A549 (cell line): ENCODE results near the gene CFAP410. TPM values are rescaled to one million over a fixed set of nuclear protein-coding genes. Genes with fewer than 3 reads are reported as not detected.
"Not testable (repeated sequence)": the region's sequence is repeated elsewhere in the genome, so short reads cannot be mapped to it uniquely, and the experiment has no call there.

Source experiments
- ATAC-seq, 2 experiments: fragments of 200-7000 bp in 1 of 2; fragments of >200 bp in 1 of 2; cut with Nextera tagmentation in 1 of 2; cut with Tn5 transposase in 1 of 2; 3 replicates each; pipeline versions ENCODE4 v1.8.0 to v1.9.1; 2018 to 2020; ENCODE audit warnings: mild to moderate bottlenecking in 1 of 2, moderate library complexity in 1 of 2
- CTCF ChIA-PET: fragments of 300-600 bp; sonication (Branson Sonifier 250); formaldehyde crosslinking; extraction: SDS; loops from one replicate; lab custom pipeline; 2021; ENCODE audit warnings: antibody characterized with exemption, inconsistent platforms; lab: Yijun Ruan, JAX
- POLR2A ChIA-PET: fragments of 350-600 bp; formaldehyde crosslinking; extraction: SDS; loops from one replicate; lab custom pipeline; 2021; ENCODE audit warnings: antibody characterized with exemption, inconsistent platforms; lab: Yijun Ruan, JAX
- DNase-seq, 2 experiments: peaks; one replicate each; pipeline versions ENCODE4 v3.0.0 to v3.0.0-alpha.2; 2011 to 2016; ENCODE audit warnings: low read depth in 1 of 2, low spot score in 1 of 2
- FAIRE-seq: peaks from 2 replicates; lab custom pipeline; 2011; peaks lifted over from hg19 to GRCh38; lab: Jason Lieb, UNC
- H3K27ac ChIP-seq, 2 experiments: fragments of >200 bp; sonication (Bioruptor Twin); formaldehyde crosslinking; 3 replicates each; pipeline ENCODE4 v1.5.1; 2016 to 2017
- H3K4me1 ChIP-seq: fragments of >200 bp; sonication (Bioruptor Twin); formaldehyde crosslinking; 3 replicates; pipeline ENCODE4 v1.6.1; 2016
- H3K4me2 ChIP-seq: fragments of >200 bp; sonication (Bioruptor Twin); formaldehyde crosslinking; 3 replicates; pipeline ENCODE4 v1.6.1; 2016
- H3K4me3 ChIP-seq: fragments of >200 bp; sonication (Bioruptor Twin); formaldehyde crosslinking; 3 replicates; pipeline ENCODE4 v1.5.1; 2016
- H3K9me3 ChIP-seq: fragments of >200 bp; sonication (Bioruptor Twin); formaldehyde crosslinking; 3 replicates; pipeline ENCODE4 v1.6.1; 2016
- CHD2 ChIP-seq: fragments of 150-350 bp; IDR thresholded peaks from 2 replicates; pipeline ENCODE4 v1.6.1; 2014; ENCODE audit warnings: low read length; ENCODE audit not compliant: partially characterized antibody
- ESRRA ChIP-seq: fragments of 150-350 bp; IDR thresholded peaks from 2 replicates; pipeline ENCODE4 v1.6.1; 2014; ENCODE audit warnings: mild to moderate bottlenecking, low read length, borderline replicate concordance
- FOSL2 ChIP-seq, 2 experiments: fragments of 450-650 bp in 1 of 2; fragments of >200 bp in 1 of 2; sonication (Bioruptor Twin) in 1 of 2; formaldehyde crosslinking; IDR thresholded peaks; 2 replicates each; pipeline versions ENCODE4 v1.5.0 to v1.6.1; 2016 to 2020; ENCODE audit warnings: mild to moderate bottlenecking in 1 of 2, moderate library complexity in 1 of 2
- HDAC2 ChIP-seq: fragments of 200-600 bp; sonication (generic); IDR thresholded peaks from 2 replicates; pipeline ENCODE4 v1.6.1; 2016
- MAFK ChIP-seq: fragments of 450-650 bp; IDR thresholded peaks from 2 replicates; pipeline ENCODE4 v1.6.1; 2014; ENCODE audit not compliant: partially characterized antibody
- RAD21 ChIP-seq, 2 experiments: fragments of >200 bp in 1 of 2; sonication (Bioruptor Twin) in 1 of 2; formaldehyde crosslinking in 1 of 2; IDR thresholded peaks in 1 of 2; conservative IDR thresholded peaks in 1 of 2; 2 replicates in 1 of 2; 3 replicates in 1 of 2; pipeline ENCODE4 v1.6.1; 2012 to 2018; ENCODE audit warnings: inconsistent platforms in 1 of 2
- RCOR1 ChIP-seq: fragments of 150-350 bp; IDR thresholded peaks from 2 replicates; pipeline ENCODE4 v1.6.1; 2014; ENCODE audit warnings: antibody characterized with exemption, low read length, low read depth
- SREBF2 ChIP-seq: fragments of 450-650 bp; IDR thresholded peaks from 2 replicates; pipeline ENCODE4 v1.6.1; 2014; ENCODE audit warnings: mild to moderate bottlenecking, moderate library complexity
- TFCP2L1 ChIP-seq: fragments of 250-450 bp; sonication (Bioruptor Pico); IDR thresholded peaks from 2 replicates; pipeline ENCODE4 v1.5.0; 2021; ENCODE audit warnings: mild to moderate bottlenecking
- ZC3H11A ChIP-seq: fragments of 450-650 bp; IDR thresholded peaks from 2 replicates; pipeline ENCODE4 v1.6.1; 2014; ENCODE audit warnings: antibody characterized with exemption, mild to moderate bottlenecking
- WGBS: methylation state at CpG from one replicate; pipeline ENCODE4 v1.1.6; 2017; ENCODE audit errors: missing lambda C conversion rate; 5-methylcytosine and 5-hydroxymethylcytosine counted together
- polyA plus RNA-seq, 4 experiments: library from polyadenylated mRNA; depleted of rRNA in 3 of 4; stranded (reverse); fragments of >200 nt; fragmentation: RNase III in 1 of 4; extraction: RNeasy Plus Mini Kit Qiagen cat#74134 plus additional on column Dnase treatment in 1 of 4; gene quantifications; 2 replicates in 3 of 4; 3 replicates in 1 of 4; pipeline ENCODE4 v1.2.3, GENCODE V29; 2011 to 2017
- TF ChIP-seq, protein P1 (sequence below): IDR thresholded peaks from 2 replicates; pipeline ENCODE4 v1.6.1; 2012
- TF ChIP-seq, protein P2 (sequence below): fragments of 150-350 bp; IDR thresholded peaks from 2 replicates; pipeline ENCODE4 v1.6.1; 2014; ENCODE audit warnings: low read depth, mild to moderate bottlenecking, low read length

Gene CFAP410
- polyA plus RNA-seq, 2 of the 4 experiments (the other 2 are of a cell fraction) = 3.2 to 7.1 TPM

DNA sequence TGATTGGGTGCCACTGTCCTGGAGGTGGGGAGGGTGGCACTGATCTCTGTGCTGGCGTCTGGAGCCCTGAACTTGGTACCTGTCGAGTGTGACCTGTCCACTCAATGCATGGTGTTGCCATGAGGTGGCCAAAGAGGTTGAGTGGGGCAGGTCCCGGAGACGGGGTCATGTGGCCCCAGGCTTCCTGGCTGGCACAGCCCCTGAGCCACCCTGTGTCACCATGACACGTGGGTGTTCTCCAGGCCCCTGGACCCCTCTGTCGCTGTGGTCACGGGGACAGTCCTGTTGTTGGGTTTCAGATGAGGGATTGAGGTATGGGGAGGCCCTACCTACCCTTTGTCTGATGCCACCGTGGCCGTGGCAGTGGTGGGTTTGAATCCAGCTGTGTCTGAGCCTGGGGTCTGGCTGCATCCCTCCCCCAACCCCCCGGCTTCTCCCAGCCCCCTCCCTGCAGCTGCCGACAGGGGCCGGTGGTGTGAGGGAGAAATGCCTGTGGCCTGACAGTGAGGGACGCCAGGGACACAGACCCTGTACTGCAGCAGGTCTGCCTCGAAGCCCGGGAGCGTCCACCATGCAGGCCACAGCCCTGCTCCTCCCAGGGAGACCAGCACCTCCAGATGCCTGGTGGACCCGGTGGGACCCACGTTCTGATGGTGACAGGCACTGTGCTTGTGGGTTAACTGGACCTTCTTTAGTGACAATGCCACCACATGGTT lies 26.2 kb upstream of the CFAP410 start:
- Histone ChIP-seq H3K4me1 (peaks cover 4% of the 10 kb centered on the region; the same call in 1 of the 3 replicates), H3K4me3 (no peak overlapping the region), H3K27ac (no peak overlapping the region)
- ChIA-PET CTCF (interaction anchor here (0.7 kb wide), 1 partner anchor 114 kb away, joined by 3 read pairs; no protein-coding TSS in a partner anchor), POLR2A (no interaction called here)
- no peak for FAIRE-seq
- TF ChIP-seq ZC3H11A (no peak), RAD21 (conservative IDR thresholded peaks at IDR 0.05 in 1 of 2, IDR thresholded peaks at IDR 0.05 in 1 of 2) (no peak)
- TF ChIP-seq, protein P1, sequence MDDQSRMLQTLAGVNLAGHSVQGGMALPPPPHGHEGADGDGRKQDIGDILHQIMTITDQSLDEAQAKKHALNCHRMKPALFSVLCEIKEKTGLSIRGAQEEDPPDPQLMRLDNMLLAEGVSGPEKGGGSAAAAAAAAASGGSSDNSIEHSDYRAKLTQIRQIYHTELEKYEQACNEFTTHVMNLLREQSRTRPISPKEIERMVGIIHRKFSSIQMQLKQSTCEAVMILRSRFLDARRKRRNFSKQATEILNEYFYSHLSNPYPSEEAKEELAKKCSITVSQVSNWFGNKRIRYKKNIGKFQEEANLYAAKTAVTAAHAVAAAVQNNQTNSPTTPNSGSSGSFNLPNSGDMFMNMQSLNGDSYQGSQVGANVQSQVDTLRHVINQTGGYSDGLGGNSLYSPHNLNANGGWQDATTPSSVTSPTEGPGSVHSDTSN = no peak
- TF ChIP-seq, all 56 proteins: peak for 0
- no peaks in the 10 kb centered on the region for H3K9me3 ChIP-seq
- WGBS = no CpG with 5 or more reads among the region's 18 CpGs
- DNase-seq (no peak), ATAC-seq (no peak)
- no peak overlapping the region for H3K4me2 ChIP-seq

DNA sequence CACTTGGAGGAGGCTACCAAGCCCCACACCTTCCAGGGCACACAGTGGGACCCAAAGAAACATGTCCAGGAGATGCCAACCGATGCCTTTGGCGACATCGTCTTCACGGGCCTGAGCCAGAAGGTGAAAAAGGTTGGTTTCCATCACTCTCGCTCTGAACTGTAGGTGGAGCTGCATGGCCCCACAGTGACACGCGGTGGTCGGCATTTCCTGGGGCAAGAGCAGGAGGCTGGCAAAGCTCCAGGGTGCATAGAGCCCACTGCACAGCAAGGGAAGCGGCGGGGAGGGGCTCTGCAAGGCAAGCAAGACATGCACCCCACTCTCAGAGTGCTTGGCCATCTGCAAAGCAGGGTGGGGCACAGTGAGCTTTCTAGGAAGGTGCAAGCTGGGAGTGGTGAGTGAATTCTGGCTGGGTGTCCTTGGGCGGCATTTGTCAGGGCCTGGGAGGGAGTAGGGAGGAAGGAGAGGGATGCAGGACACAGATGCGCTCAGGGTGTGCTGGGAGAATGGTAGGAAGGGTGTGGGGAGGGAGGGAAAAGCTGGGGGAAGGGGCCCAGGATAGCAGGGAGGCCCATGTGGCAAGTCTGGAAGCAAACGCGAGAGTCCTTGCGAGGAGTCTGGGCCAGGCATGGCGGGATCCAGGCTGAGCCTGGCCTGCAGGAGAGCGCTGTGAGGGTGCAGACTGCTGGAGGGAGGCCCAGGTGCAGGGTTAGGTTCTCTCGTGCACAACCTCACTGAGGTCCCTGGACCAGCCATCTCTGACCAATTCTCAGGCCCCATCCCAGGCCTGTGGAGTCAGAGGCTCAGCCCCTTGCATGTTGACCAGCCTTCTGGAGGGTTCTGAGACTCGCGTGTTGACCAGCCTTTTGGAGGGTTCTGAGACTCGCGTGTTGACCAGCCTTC lies 25.2 kb upstream of the CFAP410 start:
- Histone ChIP-seq H3K4me1 (0 out of 3 replicates have a peak, but pooled peaks cover 4% of the 10 kb centered on the region), H3K9me3 (no peaks in the 10 kb centered on the region), H3K4me2 (no peak overlapping the region), H3K27ac (no peak overlapping the region), H3K4me3 (no peak overlapping the region)
- CTCF ChIA-PET = interaction anchor here (0.6 kb wide), 1 partner anchor 1914 kb away, joined by 3 read pairs; no protein-coding TSS in a partner anchor
- DNase-seq = no peak
- TF ChIP-seq HDAC2 (no peak), SREBF2 (no peak), CHD2 (no peak), FOSL2 (IDR thresholded peaks at IDR 0.05) (no peak), FOSL2 (CRISPR knock-in tag; IDR thresholded peaks at IDR 0.05) (no peak)
- 67% methylated on average over 12 of the region's 22 CpGs for WGBS
- POLR2A ChIA-PET = no interaction called here
- FAIRE-seq = no peak
- ATAC-seq = no peak

DNA sequence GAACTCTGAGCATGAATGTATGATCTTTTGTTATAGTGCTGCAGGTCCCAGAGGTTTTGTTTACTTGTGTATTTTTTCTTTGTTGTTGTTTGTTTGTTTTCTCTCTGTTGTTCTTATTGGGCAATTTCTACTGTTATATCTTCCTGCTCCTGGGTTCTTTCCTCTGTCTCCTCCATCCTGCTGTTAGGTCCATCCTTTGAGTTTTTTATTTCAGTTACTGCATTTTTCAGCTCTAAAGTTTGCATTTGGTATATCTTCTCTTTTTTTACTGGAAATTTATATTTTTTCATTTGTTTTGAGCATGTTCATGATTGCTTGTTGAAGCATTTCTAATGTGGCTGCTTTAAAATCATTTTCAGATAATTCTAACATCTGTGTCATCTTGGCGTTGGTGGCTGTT lies 24.1 kb upstream of the CFAP410 start:
- no peak for FAIRE-seq

DNA sequence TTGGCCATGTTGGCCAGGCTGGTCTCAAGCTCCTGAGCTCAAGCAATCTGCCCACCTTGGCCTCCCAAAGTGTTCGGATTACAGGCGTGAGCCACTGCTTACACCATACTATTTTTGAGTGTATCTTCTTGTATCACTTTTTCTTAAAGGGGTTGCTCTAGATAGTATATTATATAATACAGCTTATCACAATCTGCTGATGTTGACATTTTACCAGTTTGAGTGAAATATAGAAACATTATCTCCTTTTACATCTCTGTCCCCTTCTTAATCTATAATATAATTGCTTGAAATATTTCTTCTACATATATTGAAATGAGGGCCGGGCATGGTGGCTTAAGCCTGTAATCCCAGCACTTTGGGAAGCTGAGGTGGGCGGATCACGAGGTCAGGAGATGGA lies 22.7 kb upstream of the CFAP410 start:
- FAIRE-seq, H3K4me1 ChIP-seq, H3K4me3 ChIP-seq, H3K27ac ChIP-seq, DNase-seq, ATAC-seq, CTCF ChIA-PET, H3K4me2 ChIP-seq, POLR2A ChIA-PET, H3K9me3 ChIP-seq: not testable (repeated sequence)
- WGBS = 46% methylated on average over 5 of the region's 5 CpGs
- TF ChIP-seq MAFK = peak; percentile 60

More for the DNA sequence above, 24.1 kb upstream of the CFAP410 start:
- Histone ChIP-seq H3K4me2 (no peak overlapping the region), H3K9me3 (no peaks in the 10 kb centered on the region), H3K27ac (no peak overlapping the region), H3K4me1 (no peaks in the 10 kb centered on the region), H3K4me3 (no peak overlapping the region)
- no peak for TF ChIP-seq ESRRA
- TF ChIP-seq, protein P2, sequence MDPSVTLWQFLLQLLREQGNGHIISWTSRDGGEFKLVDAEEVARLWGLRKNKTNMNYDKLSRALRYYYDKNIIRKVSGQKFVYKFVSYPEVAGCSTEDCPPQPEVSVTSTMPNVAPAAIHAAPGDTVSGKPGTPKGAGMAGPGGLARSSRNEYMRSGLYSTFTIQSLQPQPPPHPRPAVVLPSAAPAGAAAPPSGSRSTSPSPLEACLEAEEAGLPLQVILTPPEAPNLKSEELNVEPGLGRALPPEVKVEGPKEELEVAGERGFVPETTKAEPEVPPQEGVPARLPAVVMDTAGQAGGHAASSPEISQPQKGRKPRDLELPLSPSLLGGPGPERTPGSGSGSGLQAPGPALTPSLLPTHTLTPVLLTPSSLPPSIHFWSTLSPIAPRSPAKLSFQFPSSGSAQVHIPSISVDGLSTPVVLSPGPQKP = no peak
- no peak for TF ChIP-seq TFCP2L1
- TF ChIP-seq RCOR1 = no peak
- WGBS = 15% methylated on average over 1 of the region's 1 CpG
- ATAC-seq (no peak), DNase-seq (no peak)
- CTCF ChIA-PET = no interaction called here
- POLR2A ChIA-PET = no interaction called here
